ENCODE measurements around the gene SLC1A4.

SLC1A4 gene

GRCh38 chr2:64976276-64976675, 12.9 kb upstream of the SLC1A4 start:
- H3K27ac ChIP-seq (ENCODE audit: low read length): no peak overlapping the region
- TF ChIP-seq EZH2phosphoT487 (IDR thresholded peaks at IDR 0.05; ENCODE audit: low read length): no peak
- TF ChIP-seq EZH2 (optimal IDR thresholded peaks at IDR 0.05; ENCODE audit: low read depth, low read length): no peak
- TF ChIP-seq CTCF (IDR thresholded peaks at IDR 0.05; ENCODE audit: low read length): no peak
- no peaks in the 10 kb centered on the region for H3K9me3 ChIP-seq (replicated peaks; ENCODE audit: insufficient read depth, low read length)
- H3K9me2 ChIP-seq (replicated peaks; ENCODE audit: insufficient read depth, low read length): no peaks in the 10 kb centered on the region
- no peak for DNase-seq
- H3K4me1 ChIP-seq (ENCODE audit: low read length): peaks cover 31% of the 10 kb centered on the region
- H3K79me2 ChIP-seq (ENCODE audit: low read length): no peaks in the 10 kb centered on the region
- H3K36me3 ChIP-seq (replicated peaks; ENCODE audit: insufficient read depth, low read length): no peaks in the 10 kb centered on the region
- H3K27me3 ChIP-seq (replicated peaks; ENCODE audit: insufficient read depth, low read length): no peaks in the 10 kb centered on the region
- H3F3A ChIP-seq (ENCODE audit: insufficient read depth, low read length): peaks cover 16% of the 10 kb centered on the region
- no peak overlapping the region for H3K4me3 ChIP-seq (ENCODE audit: low read length)
- H4K20me1 ChIP-seq (ENCODE audit: insufficient read depth, low read length): no peaks in the 10 kb centered on the region
- H3K9ac ChIP-seq (ENCODE audit: low read length): no peak overlapping the region
- no peak overlapping the region for H3K4me2 ChIP-seq (ENCODE audit: low read depth, low read length)
- H2AFZ ChIP-seq (ENCODE audit: low read length): no peak overlapping the region

GRCh38 chr2:64978514-64979268, 10.5 kb upstream of the SLC1A4 start:
- Histone ChIP-seq H3K9me3 (replicated peaks; ENCODE audit: insufficient read depth, low read length) (no peaks in the 10 kb centered on the region), H4K20me1 (ENCODE audit: insufficient read depth, low read length) (no peaks in the 10 kb centered on the region), H3K36me3 (replicated peaks; ENCODE audit: insufficient read depth, low read length) (no peaks in the 10 kb centered on the region), H3K27me3 (replicated peaks; ENCODE audit: insufficient read depth, low read length) (no peaks in the 10 kb centered on the region), H3K9ac (ENCODE audit: low read length) (no peak overlapping the region), H3K79me2 (ENCODE audit: low read length) (no peaks in the 10 kb centered on the region), H3K9me2 (replicated peaks; ENCODE audit: insufficient read depth, low read length) (no peaks in the 10 kb centered on the region), H3K4me2 (ENCODE audit: low read depth, low read length) (peak overlapping the region; percentile 19; the same call in 1 of the 2 replicates), H3K4me1 (ENCODE audit: low read length) (peaks cover 31% of the 10 kb centered on the region), H3K4me3 (ENCODE audit: low read length) (no peak overlapping the region), H2AFZ (ENCODE audit: low read length) (no peak overlapping the region), H3F3A (ENCODE audit: insufficient read depth, low read length) (peaks cover 16% of the 10 kb centered on the region), H3K27ac (ENCODE audit: low read length) (peak overlapping the region; percentile 26; the same call in 1 of the 2 replicates)
- peak; percentile 41 for DNase-seq
- no peak for TF ChIP-seq EZH2phosphoT487 (IDR thresholded peaks at IDR 0.05; ENCODE audit: low read length)
- no peak for TF ChIP-seq EZH2 (optimal IDR thresholded peaks at IDR 0.05; ENCODE audit: low read depth, low read length)
- peak; percentile 50 for TF ChIP-seq CTCF (IDR thresholded peaks at IDR 0.05; ENCODE audit: low read length)

GRCh38 chr2:64979744-64980143, 9.5 kb upstream of the SLC1A4 start:
- Histone ChIP-seq H3K9ac (ENCODE audit: low read length) (no peak overlapping the region), H3F3A (ENCODE audit: insufficient read depth, low read length) (peaks cover 16% of the 10 kb centered on the region), H3K9me2 (replicated peaks; ENCODE audit: insufficient read depth, low read length) (no peaks in the 10 kb centered on the region), H3K9me3 (replicated peaks; ENCODE audit: insufficient read depth, low read length) (no peaks in the 10 kb centered on the region), H4K20me1 (ENCODE audit: insufficient read depth, low read length) (no peaks in the 10 kb centered on the region), H3K27me3 (replicated peaks; ENCODE audit: insufficient read depth, low read length) (no peaks in the 10 kb centered on the region), H3K27ac (ENCODE audit: low read length) (peak overlapping the region; percentile 26; the same call in 1 of the 2 replicates), H2AFZ (ENCODE audit: low read length) (peak overlapping the region; percentile 40; the same call in 1 of the 2 replicates), H3K4me1 (ENCODE audit: low read length) (peaks cover 31% of the 10 kb centered on the region), H3K36me3 (replicated peaks; ENCODE audit: insufficient read depth, low read length) (no peaks in the 10 kb centered on the region), H3K4me2 (ENCODE audit: low read depth, low read length) (peak overlapping the region; percentile 17; the same call in 1 of the 2 replicates), H3K79me2 (ENCODE audit: low read length) (no peaks in the 10 kb centered on the region), H3K4me3 (ENCODE audit: low read length) (no peak overlapping the region)
- no peak for TF ChIP-seq EZH2phosphoT487 (IDR thresholded peaks at IDR 0.05; ENCODE audit: low read length)
- TF ChIP-seq CTCF (IDR thresholded peaks at IDR 0.05; ENCODE audit: low read length): no peak
- no peak for TF ChIP-seq EZH2 (optimal IDR thresholded peaks at IDR 0.05; ENCODE audit: low read depth, low read length)
- DNase-seq: peak; percentile 26
